Activated T-helper 1 cell treated with Interleukin-2 at 50 U/mL for 16 hours (primary cell): Measurements from ENCODE around the gene POTEI.
"Not testable (repeated sequence)": the region's sequence is repeated elsewhere in the genome, so short reads cannot be mapped to it uniquely, and the experiment has no call there.

Experiments
- DNase-seq: peaks from one replicate; pipeline ENCODE4 v3.0.0-alpha.2; 2020; ENCODE audit warnings: low read depth

POTEI gene

GRCh38 chr2:130509228-130509627 lies at the start of gene POTEI:
Gene POTEI, minus strand, starts transcription at chr2:130509328. Its CDS starts 93 bp downstream, at chr2:130509235.
- DNase-seq = not testable (repeated sequence)

DNA sequence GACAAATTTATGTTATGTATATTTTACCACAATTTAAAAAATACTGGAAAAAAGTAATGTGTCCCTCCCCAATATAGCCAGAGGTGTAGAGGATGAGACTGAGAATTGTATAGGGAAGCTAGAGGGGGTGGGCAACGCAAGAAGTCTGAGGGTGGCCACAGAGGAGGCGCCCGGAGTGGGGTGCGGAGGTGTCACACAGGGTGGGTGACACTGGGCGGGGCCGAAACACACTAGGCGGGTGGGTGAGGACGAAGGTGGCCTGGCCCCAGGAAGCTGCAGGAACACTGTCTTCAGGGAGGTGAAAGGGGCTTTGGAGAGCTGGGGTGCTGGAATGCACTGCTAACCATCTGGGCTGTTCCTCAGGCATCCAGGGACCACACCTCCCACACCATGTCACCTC lies 47.3 kb upstream of the POTEI start:
- not testable (repeated sequence) for DNase-seq

GRCh38 chr2:130554178-130554577 lies 45.0 kb upstream of the POTEI start:
- DNase-seq = not testable (repeated sequence)

GRCh38 chr2:130549475-130549874 lies 40.3 kb upstream of the POTEI start:
- not testable (repeated sequence) for DNase-seq

- DNase-seq = not testable (repeated sequence)
These were observed 39.3 kb upstream of the POTEI start for GRCh38 chr2:130548418-130548817.

- DNase-seq = not testable (repeated sequence)
These were observed 35.9 kb upstream of the POTEI start for GRCh38 chr2:130544978-130545377.

- not testable (repeated sequence) for DNase-seq
These were observed 34.8 kb upstream of the POTEI start for GRCh38 chr2:130543785-130544528.

DNA sequence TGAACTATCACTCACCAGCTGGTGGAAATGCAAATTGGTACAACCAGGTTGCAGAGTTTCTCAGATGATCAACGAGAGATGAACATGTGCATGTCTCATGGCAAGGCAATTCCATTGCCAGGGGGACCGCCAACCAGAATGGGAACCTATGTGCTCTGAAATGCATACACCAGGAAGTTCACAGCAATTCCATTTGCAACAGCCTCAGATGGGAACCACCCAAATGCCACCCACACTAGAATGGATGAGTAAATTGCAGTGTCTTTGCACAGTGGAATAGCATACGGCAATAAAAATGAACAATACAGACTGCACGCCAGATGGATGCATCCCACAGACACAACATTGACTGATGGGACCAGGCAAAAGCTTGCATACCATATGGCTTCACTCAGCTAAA lies 33.7 kb upstream of the POTEI start:
- not testable (repeated sequence) for DNase-seq

DNA sequence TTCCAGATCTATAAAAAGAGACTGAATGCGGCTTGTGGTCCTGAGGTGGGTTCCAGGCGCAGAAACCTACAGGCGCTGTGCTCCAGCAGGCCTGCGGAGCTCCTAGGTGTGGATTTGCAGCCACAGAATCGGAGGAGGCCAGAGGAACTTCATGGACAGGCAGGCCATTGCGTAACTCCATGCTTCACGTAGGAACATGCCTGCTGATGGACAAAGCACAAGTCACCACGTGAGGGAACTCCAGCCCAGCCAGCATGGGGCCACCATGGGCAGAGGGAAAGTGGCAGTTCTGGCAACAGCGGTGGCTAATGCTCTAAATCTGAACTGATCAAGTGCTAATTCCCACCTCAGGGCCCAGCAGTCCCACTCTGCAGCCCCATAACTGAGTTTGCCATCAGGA lies 29.1 kb upstream of the POTEI start:
- not testable (repeated sequence) for DNase-seq

DNA sequence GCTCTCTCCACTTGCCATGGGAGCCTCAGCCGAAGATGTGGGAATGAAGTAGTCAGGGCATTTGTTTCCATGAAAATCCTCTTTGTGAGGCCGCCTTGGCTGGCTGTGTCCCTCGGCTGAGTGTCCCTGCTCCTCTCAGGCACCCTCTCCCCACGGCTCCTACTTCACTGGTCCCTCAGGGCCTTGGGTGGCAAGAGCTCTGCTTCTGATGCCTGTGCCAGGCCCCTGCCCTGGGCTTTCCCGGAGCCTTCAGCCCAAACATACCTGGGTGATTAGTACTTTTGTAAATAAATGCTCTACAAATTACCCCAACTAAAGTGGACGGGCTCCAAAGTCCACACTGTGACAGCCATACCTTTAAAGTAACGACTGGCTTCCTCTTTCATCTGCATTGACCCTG lies 27.5 kb upstream of the POTEI start:
- DNase-seq = not testable (repeated sequence)

DNA sequence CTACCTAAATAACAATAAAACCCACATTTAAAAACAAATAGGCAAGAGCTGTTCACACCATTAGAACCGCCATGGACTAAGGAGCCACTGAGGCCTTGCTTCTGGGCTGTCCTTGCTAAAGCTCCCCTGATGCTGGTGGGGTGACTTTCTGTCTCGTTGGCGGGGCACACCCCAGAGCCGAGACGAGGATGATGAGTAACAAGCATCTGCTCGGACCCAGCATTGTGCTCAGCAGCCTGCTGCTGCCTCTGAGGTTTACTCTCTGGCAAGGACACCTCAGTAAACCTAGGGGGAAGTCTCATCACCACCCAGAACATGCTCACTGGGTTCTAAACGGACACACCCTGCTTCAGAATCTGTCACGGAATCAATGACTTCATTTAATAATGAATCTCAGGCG lies 22.5 kb upstream of the POTEI start:
- not testable (repeated sequence) for DNase-seq

DNA sequence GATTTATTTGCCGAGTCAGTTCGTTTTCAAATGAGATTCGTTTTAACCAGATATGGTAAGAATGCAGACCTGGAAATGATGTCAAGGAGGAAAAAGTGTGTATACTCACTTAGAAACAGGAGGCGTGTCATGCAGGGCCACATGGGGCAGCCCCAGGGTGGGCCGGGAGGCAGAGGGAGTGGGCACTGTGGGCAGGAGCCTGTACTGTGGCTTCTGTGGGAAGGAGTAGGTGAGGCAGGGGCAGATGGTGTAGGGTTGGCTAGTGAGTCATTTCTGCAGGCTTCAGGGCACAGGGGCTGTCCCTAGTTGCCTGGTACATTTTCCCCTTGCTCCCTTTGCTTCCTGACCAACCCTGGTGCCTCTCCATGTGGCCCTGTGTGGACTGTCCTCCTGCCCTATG lies 22.1 kb upstream of the POTEI start:
- DNase-seq = not testable (repeated sequence)

DNA sequence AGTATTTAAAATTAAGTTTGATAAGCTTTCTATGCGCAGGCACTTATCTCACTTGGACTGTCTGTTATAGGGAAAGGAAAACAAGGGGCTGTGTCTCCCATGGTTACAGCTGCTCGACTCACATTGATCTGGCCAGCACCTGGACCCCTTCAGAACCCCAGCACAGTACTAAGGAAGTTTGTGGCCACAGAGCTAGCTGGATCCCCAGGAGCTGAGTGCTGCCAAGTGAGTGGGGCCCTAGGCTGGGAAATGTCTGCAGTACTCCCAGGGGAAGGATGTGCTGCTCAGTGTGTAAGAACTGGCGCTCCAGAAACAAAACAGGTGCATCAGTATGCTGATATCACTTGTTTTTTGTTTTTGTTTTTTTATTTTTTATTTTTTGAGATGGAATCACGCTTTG lies 21.1 kb upstream of the POTEI start:
- DNase-seq = not testable (repeated sequence)

DNA sequence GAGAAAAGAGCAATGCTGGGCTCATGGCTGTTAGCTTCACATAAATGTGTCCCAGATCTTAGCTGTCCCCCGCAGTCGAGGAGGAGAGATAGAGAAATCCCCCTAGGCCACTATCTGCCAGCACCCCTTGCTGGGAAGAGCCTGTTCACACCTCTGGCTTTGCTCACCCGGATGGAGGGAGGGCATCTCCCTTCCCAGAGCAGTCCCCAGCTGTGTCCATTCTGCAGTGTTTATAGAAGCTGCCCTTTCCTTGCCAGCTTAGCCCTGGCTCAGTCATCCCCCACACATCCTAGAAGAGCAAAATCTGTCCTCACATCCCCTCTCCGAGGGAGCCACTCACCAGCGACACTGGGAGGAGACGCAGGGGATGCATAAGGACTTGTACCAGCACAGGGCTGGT lies 20.4 kb upstream of the POTEI start:
- DNase-seq = not testable (repeated sequence)

GRCh38 chr2:130527365-130527967 lies 18.3 kb upstream of the POTEI start:
- not testable (repeated sequence) for DNase-seq

- DNase-seq = not testable (repeated sequence)
These were observed 13.3 kb upstream of the POTEI start for GRCh38 chr2:130522390-130522789.

DNA sequence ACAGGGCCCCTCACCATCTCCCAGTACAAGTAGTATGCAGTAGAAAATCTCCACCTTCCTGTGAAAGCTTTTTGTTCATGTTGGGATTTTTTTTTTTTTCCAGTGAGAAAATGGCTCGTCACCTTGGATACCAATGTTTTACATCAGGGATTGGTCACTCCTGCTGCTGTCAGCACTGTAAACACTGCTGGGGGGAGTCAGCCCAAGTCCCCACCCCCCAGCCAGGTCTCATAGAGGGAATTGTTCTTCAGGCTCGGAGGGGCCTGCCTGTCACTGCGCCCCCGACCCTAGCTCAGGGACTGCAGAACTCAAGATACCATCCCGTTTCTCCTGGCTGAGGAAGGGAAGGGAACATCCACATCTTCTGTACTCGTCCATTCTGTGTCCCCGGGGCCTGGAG lies 11.9 kb upstream of the POTEI start, which contains the start of gene CFC1B:
Gene CFC1B, plus strand, starts transcription at position 231 of the 400 bp plus-strand sequence. CDS start 263 bp downstream, outside the sequence.
- DNase-seq = not testable (repeated sequence)

- not testable (repeated sequence) for DNase-seq
These were observed 9.5 kb upstream of the POTEI start for GRCh38 chr2:130518516-130519106.

- not testable (repeated sequence) for DNase-seq
These were observed 2.8 kb upstream of the POTEI start for GRCh38 chr2:130511747-130512451.

DNA sequence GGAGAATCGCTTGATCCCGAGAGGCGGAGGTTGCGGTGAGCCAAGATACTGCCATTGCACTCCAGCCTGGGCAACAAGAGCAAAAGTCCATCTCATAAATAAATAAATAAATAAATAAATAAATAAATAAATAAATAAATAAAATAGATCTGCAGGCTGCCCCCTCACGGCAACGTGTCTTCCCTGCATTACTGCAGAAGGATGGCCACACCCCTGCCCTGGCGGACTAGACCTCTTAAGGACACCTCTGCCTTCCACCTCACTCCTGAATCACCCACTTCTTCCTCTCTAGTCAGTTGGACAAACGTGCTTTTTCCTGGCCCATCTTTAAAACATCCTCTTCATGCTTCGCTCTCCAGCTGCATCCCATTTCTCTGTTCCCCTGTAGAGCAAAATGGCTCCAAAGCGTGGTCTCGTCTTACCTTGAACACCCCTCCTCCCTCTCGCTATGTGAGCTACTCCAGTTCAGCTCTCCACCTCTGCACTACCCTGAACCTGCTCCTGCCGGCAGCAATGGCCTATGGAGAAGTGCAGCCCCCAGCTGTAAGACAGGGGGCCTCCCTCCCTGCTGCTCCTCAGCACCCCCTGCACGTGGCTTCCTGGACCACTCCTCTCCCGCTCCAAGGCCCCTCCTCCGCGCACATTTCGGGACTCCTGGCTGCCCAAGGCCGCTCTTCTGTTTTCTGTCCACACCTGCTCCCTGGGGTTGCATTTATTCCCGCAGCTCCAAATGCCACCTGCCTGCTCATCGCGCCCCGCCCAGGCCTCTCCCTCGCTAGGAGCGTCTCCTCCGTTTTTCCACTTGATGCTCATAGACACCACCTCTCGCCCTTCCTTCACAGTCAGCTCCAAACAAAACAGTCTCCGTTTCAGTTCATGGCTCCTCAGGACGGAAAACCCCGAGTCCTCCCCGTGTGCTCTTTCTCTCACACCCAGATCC lies 1.9 kb upstream of the POTEI start:
- DNase-seq = not testable (repeated sequence)

DNA sequence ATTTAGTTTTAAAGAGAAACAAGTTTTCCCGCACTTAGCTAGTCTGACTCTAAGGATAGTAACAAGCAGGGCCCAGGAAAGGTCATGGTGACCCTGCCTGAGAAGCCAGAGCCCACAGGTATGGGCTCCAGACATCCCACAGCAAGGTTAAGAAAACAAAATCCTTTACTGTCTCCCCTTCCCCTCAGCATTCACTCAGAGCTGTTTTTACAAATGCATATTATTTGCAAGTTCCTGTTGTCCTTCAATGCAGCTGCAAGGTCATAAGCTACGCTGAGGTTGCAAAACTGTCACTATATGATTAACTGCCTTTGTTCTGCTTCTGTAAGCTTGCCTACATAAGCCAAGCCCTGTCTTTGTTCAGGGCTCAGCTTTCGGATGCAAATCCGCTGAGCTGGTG lies 18.1 kb downstream of the POTEI start:
- DNase-seq = not testable (repeated sequence)
